H1 (cell line): Measurements from ENCODE around the gene RUBCN. TPM values are rescaled to one million over a fixed set of nuclear protein-coding genes. Genes with fewer than 3 reads are reported as not detected.

Experiments used
- CTBP2 ChIP-seq: IDR thresholded peaks from 2 replicates; pipeline ENCODE4 v1.7.0; 2011; ENCODE audit warnings: borderline replicate concordance, mild to moderate bottlenecking, moderate library complexity, mixed read lengths, low read length; ENCODE audit not compliant: insufficient read depth, insufficient read length
- HDAC6 ChIP-seq: IDR thresholded peaks from one replicate; pipeline ENCODE4 v1.7.1; 2012; ENCODE audit warnings: low read depth, mild to moderate bottlenecking, inconsistent platforms, low read length, moderate library complexity
- RNF2 ChIP-seq: fragments of 200-900, 300-1000 bp; sonication (generic); IDR thresholded peaks from 2 replicates; pipeline ENCODE4 v1.7.1; 2016; ENCODE audit warnings: borderline replicate concordance, low read depth, mild to moderate bottlenecking, antibody characterized with exemption, low read length; ENCODE audit not compliant: poor library complexity, severe bottlenecking; ENCODE audit errors: missing control alignments
- polyA plus RNA-seq, 7 experiments: library from polyadenylated mRNA; depleted of rRNA in 3 of 7; stranded (reverse) in 5 of 7; unstranded in 2 of 7; fragments of >200 nt in 5 of 7; fragments of 200-250 nt in 2 of 7; gene quantifications; 1 replicate in 5 of 7; 2 replicates in 1 of 7; 4 replicates in 1 of 7; pipeline versions ENCODE4 v1.2.1 to v1.2.3, GENCODE V29; 2011 to 2013; ENCODE audit warnings: missing spikeins in 2 of 7, mixed read lengths in 2 of 7
- total RNA-seq: library from RNA; stranded (reverse); fragmentation: NEBNext Ultra II Directional; extraction: Animal tissue kit (Norgen Biotek cat#: 25700); gene quantifications from 2 replicates; pipeline ENCODE4 v1.2.1, GENCODE V29; 2021

RUBCN gene
- total and polyA plus RNA-seq, 2 of the 8 experiments (the other 6 are each of a cell fraction or from before 2014, with no cell fraction given), result 9.3 to 21.9 TPM

DNA sequence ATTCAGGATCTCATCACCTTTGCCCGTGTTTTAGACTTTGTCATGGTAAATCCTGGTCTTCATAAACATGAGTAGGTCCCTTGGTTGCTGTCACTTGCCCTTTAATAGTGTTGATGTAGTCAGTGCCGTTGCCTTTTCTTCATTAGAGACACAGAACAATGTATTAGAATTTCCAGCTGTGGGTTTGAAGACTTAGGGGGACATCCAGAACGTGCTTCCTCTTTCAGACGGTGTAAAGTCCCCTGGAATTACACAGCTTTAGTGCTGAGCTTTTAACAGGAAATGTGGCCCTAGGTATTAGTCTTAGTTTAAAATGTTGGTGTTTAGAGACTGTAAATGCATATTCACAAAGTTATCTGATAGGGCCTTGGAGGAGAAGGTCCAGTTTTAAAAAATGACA lies 45.5 kb upstream of the RUBCN start (continued):
- no peak for TF ChIP-seq CTBP2
- TF ChIP-seq RNF2, result no peak
- no peak for TF ChIP-seq HDAC6
- TF ChIP-seq, all 59 proteins: peak for 0
